LoVo (cell line): ENCODE measurements around the gene COL20A1.

Experiments
- DNase-seq: peaks from one replicate; pipeline ENCODE4 v3.0.0-alpha.2; 2016; ENCODE audit warnings: low spot score

Gene COL20A1

DNA sequence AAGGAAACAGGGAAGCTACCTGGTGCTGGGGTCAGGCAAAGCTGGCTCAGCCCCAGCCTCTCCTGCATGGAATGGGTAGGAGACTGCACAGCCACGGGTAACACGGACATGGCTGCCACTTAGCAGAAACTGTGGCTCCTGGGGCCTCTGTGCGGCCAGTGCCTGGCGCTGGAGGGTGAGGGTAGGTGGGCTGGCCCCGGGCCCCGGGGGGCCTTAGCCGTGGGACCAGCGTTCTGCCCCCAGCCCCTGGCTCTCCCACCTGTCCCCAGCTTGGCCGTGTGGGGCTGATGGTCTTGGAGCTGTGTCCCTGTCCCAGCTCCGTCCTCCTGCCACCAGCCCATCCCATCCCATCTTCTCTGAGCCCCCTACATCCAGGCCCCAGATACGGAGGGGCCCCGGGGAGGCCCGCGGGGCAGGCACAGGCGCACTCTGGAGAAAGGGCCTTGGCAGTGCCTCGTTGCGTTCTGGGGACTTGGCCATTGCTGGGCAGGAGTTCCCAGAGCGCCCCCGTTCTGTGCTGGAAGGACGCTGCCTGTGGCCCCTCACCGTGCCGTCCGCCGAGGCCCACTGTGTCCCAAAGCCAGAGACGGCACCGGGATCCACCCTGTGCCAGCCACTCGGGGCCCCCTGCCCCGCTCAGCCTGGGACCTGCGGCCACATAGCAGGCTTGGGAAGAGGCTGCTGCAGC is 56.0 kb downstream of the COL20A1 start:
- DNase-seq, result no peak

GRCh38 chr20:63349516-63349895 is 56.5 kb downstream of the COL20A1 start:
- no peak for DNase-seq

- DNase-seq, result no peak
Observed at GRCh38 chr20:63350196-63350595, 57.2 kb downstream of the COL20A1 start.

DNA sequence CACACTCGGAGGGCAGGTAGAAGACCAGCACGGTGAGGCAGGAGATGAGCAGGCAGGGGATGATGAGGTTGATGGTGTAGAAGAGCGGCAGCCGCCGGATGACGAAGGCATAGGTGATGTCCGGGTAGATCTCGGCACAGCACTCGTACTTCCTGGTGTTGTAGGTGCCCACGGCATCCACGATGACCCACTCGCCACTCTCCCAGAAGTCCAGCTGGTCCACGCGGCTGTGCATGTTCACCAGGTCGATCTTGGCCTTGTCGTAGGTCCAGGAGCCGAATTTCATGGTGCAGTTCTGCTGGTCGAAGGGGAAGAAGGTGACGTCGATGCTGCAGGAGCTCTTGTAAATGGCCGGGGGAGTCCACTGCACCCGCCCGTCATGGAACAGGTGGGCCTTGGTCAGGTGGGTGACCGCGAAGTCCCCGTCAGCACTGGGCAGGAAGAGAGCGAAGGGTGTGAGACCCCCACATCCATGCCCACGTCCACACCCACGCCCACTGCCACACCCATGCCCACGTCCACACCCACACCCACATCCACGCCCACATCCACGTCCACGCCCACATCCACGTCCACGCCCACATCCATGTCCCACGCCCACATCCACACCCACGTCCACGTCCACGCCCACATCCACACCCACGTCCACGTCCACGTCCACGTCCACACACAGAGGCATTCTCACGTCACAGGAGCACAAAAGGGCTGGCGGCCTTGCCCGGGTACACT is 57.8 kb downstream of the COL20A1 start:
- DNase-seq, result no peak

DNA sequence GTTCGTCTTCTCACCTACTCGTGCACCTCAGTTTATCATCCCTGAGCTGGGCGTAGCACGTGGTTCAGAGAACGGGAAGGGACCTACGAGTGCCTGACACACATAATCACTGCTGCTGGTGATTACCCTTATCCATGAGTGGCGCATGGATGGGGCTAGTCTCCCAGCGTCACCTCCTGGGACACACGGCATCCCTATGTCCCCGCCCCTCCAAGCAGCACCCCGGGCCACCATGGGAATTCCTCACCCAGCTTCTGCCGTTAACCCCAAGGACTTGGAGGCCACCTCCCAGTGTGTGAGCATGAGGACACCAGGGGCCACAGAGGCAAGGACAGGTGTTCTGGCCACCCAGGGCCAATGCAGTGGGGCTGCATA is 58.3 kb downstream of the COL20A1 start:
- no peak for DNase-seq

GRCh38 chr20:63351811-63352591 is 59.0 kb downstream of the COL20A1 start:
- no peak for DNase-seq

DNA sequence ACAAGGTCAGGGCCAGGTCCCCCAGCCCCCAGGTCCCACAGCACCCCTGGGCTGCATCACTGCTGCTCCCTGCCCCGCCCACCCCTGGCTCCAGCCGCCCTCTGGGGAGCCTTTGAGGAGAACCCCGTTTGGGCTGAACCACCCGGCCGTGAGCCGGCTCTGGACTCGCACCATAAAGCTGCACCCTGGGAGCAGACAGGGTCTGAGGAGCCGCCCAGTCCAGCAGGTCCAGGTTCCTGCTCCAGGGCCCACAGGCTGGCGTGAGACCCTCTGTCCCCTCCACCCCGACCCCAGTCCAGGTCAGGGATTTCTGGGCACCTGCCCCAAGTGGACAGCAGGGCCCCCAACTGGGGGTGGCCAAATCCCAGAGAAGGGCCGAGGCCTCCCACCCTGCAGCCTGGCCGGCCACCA is 59.8 kb downstream of the COL20A1 start:
- DNase-seq, result no peak

DNA sequence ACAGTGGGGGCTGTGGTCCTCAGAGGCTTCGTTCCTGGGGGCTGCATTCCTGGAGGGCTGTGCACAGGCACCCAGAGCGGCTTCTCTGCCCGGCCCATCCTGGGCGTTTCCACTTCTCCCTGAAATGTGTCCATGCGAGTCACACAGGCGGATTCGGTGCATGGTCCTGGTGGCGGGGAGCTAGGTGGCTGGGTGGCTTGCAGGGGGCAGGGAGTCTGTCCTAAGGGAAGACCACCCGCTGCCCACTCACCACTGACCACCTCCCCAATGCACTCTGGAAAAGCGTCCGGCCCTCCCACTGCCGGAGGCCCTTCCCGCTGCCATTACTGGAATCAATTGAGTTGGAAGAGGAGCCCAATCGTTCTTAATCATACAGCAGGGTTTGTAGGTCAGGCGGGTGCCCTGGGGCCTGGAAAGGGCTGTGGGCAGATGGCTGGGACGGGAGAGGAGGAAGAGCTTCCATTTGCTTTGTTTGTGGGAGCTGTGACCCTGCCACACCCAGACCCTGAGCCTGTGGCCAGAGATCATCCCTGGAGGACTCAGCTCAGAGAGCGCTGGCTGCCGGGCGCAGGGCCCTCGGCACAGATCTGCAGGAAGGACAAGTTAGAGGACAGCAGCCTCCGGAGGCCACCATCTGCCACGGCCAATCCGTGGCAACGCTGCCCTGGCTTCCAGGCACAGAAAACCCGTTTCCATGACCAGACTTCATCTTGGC is 61.8 kb downstream of the COL20A1 start:
- DNase-seq, result no peak

- no peak for DNase-seq
Observed at GRCh38 chr20:63355781-63356295, 62.9 kb downstream of the COL20A1 start.

GRCh38 chr20:63356511-63356910 is 63.5 kb downstream of the COL20A1 start:
- DNase-seq, result no peak

DNA sequence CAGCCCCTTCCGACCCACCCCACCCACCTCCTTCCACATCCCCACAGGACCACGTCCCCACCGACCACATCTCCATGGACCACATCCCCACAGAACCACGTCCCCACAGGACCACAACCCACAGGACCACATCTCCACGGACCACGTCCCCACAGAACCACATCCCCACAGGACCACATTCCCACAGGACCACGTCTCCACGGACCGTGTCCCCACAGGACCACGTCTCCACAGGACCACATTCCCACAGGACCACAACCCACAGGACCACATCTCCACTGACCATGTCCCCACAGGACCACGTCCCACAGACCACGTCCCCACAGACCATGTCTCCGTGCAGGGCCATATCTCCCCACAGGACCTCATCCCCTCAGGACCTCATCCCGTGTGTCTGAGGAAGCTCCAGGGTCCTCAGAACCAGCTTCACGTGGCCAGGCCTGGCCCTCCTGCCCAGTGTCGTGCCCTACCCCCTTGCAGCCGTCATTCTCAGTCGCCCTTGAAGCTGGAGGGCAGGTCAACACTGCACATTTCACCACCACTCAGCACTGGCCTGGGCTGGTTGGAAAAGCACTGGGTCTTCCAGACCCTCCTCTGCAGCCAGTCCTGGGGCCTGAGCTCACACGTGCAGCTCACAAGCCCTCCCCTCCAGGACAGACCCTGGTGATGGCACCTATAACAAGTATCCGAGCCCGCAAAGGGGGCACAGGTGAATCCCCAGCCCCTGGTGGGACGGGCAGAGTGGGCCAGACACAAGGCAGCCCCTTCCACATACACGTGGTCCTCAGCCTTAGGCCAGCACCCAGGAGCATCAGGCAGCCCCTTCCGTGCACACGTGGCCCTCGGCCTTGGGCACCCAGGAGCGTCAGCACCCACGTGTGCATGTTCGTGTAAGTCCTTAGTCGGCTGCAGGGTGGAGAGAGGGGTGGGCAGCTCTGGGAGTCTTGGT is 64.2 kb downstream of the COL20A1 start:
- DNase-seq, result no peak

DNA sequence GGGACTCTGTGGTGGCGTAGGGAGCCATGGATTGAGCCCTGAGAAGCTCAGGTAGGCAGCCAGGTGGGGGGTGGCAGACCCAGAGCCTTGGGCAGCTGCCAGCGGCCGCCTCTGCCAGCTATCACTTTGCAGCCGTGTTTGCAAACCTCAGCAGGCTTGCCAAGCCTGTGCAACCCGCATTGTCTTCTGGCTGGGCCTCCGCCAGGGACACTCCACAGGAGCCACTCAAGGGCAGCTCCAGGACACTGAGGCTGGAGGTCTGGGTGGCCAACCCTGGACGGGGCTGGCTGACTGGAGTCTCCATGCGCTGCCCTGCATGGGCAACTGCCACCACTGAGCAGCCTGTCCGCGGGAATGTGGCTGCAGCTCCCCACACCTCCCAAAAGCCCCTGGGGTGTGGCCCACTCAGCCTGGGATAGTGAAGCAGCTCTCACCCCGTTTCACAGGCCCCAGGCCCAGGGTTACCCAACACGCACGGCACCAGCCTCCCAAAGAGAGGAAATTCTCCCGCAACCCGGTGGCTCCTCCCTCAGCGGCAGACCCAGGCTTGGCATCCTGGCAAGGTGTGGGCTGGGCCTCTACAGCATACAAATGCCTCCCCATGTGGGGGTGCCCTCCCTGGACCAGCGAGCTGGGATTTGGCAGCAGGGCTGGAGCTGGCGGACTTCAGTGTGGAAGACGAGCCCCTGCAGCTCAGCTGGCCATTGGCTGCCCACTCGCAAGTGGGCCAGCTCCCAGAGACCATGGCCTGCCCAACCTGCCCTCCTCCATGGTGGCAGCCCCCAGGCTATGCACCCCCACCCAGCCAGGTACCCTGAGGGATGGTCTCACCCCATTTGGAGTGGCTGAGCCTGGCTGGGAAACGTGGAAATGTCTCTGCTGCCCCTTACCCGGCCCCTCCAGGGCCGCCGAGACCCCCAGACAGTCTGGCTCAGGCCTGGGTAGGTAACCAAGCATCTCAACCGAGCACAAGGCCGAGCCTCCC is 65.2 kb downstream of the COL20A1 start:
- no peak for DNase-seq

- DNase-seq, result no peak
Observed at GRCh38 chr20:63359164-63359934, 66.4 kb downstream of the COL20A1 start.

DNA sequence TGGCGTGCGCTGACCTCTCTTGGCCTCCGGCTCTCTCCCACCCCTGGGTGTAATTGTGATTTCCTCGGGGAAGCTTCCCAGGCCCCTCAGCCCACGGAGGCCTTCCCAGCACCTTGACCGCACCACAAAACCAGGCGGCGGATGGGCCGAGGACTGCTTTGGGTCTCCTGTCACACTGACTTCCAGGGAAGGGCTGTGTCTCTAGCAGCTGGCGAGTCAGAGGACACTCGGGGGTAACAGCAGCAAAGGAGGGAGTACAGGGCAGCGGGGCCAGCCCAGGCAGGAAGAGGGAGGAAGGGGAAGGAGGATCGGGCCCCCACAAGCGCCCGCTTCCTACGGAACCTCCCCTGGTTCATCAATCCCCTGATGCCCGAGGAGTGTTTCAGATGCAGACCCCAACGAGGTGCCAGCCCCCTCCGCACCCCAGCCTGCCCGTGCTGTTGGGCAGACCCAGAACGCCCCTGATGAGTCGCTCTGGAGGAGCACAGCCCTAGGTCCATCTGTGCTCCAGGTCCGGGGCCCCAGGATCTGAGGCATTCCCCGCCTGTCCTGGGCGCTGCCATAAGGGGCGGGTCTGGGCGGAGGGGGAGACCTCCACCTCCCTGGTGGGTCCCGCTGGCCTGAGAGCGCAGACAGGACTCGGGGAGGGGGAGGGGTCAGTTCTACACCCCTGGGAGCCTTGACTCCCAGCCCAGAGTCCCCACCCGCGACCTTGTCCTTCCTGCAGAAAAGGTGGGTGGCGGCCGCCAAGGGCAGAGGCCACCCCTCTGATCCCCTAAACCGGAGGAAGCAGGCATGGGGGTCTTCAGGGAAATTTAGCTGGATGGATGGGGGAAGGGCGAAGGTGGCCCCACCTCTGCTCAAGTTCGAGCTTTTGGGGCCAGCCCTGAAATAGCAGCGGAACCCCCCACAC is 67.2 kb downstream of the COL20A1 start:
- no peak for DNase-seq

GRCh38 chr20:63360850-63361518 is 68.0 kb downstream of the COL20A1 start, which contains the start of gene CHRNA4:
TSS of gene CHRNA4 (minus strand) at chr20:63361349. CDS start at chr20:63361165, 184 bp downstream.
- no peak for DNase-seq

- no peak for DNase-seq
Observed at GRCh38 chr20:63361519-63362435, 68.8 kb downstream of the COL20A1 start.
